D721Med (cell line): ENCODE results near the gene APBB3.

Experiments used
- DNase-seq: peaks from one replicate; pipeline ENCODE4 v3.0.0; 2011; ENCODE audit warnings: low spot score; ENCODE audit not compliant: insufficient read length
- FAIRE-seq: peaks from 2 replicates; lab custom pipeline; 2011; peaks lifted over from hg19 to GRCh38; lab: Jason Lieb, UNC
- CTCF ChIP-seq: IDR thresholded peaks from 2 replicates; pipeline ENCODE4 v1.5.1; 2012; ENCODE audit warnings: mild to moderate bottlenecking, control low read depth; ENCODE audit not compliant: insufficient read depth; ENCODE audit errors: missing control alignments

APBB3 gene

GRCh38 chr5:140567871-140568270 is 3.5 kb upstream of the APBB3 start:
- TF ChIP-seq CTCF = no peak
- DNase-seq = no peak
- no peak for FAIRE-seq

GRCh38 chr5:140567136-140567818 is 2.9 kb upstream of the APBB3 start:
- FAIRE-seq = no peak
- DNase-seq = no peak
- no peak for TF ChIP-seq CTCF

- DNase-seq (no peak), FAIRE-seq (no peak)
- TF ChIP-seq CTCF = no peak
Measured at GRCh38 chr5:140566665-140567064, 2.3 kb upstream of the APBB3 start.

GRCh38 chr5:140565780-140566095 is 1.3 kb upstream of the APBB3 start:
- FAIRE-seq (no peak), DNase-seq (no peak)
- no peak for TF ChIP-seq CTCF

DNA sequence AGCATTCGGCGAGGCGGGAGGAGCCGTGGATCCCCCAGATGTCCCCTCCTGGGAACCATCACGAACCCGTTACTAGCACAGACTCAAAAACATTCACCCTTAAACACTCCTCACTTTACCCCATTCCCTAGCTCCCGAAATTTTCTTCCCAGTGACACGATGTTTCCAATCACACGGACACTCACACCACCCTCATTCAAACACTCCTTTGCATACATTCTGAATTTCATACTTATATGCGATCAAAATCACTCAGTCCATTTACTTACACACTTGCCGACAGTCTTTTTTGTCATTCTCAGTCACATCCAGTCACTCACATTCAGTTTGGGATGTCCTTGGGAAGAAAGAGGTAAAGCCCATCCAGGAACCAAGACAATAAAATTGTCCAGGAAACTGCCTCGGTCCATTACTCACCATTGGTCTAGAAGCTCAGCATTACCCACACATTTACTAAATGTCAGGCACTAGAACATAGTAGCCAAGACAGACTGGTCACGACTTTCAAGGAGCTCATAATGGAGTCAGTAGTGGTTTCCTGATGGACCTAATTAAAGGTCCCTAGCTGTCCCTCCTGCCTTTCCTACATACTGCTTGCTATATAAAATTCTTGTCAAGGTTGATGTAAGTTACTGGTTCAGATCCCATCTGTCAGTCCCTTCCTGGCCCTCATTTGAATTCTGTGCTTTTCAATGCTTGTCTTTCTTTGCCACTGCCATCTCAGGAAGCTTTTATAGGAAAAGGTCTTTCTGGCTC is 804 bp upstream of the APBB3 start:
- FAIRE-seq = no peak
- no peak for DNase-seq
- no peak for TF ChIP-seq CTCF

- no peak for TF ChIP-seq CTCF
- no peak for FAIRE-seq
- DNase-seq = no peak
Measured at GRCh38 chr5:140563596-140563995, 802 bp downstream of the APBB3 start.

GRCh38 chr5:140561753-140562523 is 2.5 kb downstream of the APBB3 start:
- FAIRE-seq (no peak), DNase-seq (no peak)
- TF ChIP-seq CTCF = no peak
